Measurements from ENCODE around the gene MGMT.

The MGMT gene

DNA sequence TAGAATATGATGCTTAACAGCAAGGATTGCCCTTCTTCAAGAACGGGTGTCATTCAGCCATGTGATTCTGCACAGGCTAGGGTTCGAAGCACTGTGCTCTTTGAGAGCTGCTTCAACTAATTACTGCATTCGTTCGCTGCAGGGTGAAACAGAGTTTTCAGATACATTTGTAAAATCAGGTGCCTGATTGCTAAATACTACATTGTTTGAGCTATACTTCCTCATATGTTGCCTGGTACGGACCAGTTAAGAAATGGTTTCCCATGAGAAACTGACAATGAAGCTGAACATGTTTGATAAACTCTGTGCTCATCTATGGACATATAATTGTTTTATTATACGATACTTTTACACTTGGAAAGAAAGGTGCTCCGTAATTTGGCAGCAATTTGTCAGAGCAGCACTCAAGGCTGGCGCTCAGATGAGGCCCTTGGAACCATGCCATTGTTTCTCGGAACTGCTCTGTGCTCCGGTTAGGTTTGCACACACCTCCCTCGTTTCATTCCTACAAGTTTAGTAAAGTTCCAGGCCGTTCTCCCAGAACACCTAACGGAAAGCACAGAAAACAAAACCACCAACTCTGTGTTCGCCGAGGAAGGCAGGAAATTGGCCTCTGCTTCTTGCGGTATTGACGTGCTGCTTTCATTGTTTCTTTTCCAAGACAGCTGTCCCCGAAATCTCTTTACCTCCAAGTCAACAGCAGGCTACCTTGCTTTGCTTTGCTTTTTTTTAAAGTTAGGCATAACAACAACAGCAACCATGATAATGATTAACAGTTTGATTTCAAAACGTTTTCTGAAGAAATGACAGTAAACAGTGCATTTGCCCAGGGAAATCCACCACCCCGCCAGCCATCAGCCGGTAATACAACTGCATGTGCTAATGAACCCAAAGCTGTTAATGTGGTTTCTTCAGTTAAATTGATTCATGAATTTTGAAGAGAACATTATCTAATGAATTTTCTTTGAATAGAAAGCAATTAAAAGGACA lies 290.2 kb downstream of the MGMT start:
- Histone ChIP-seq H3K79me2 (ENCODE audit: insufficient read depth, low read length) (no peaks in the 10 kb centered on the region), H3K4me3 (ENCODE audit: low read depth in 1 of 2, low read length in 2 of 2) (peak overlapping the region in 1 of 2 experiments; percentile 35; a peak in 2 of 4 replicates), H4K20me1 (ENCODE audit: insufficient read depth, low read length) (no peaks in the 10 kb centered on the region), H3K4me1 (ENCODE audit: insufficient read depth, low read length) (peaks cover 51% of the 10 kb centered on the region), H3K4me2 (ENCODE audit: insufficient read depth, low read length) (peak overlapping the region; percentile 57), H3K9me3 (ENCODE audit: insufficient read depth, low read length, severe bottlenecking) (peaks cover 5% of the 10 kb centered on the region), H3K27me3 (ENCODE audit: insufficient read depth, low read length, poor library complexity) (no peaks in the 10 kb centered on the region), H2AFZ (ENCODE audit: low read depth, low read length) (peak overlapping the region; percentile 63), H3K27ac (ENCODE audit: low read length) (peak overlapping the region; percentile 88), H3K9ac (ENCODE audit: low read depth, low read length) (peak overlapping the region; percentile 44), H3K36me3 (ENCODE audit: insufficient read depth, low read length) (peaks cover 19% of the 10 kb centered on the region)
- peak; percentile 69 for DNase-seq
- TF ChIP-seq CTCF (IDR thresholded peaks at IDR 0.05; ENCODE audit: borderline replicate concordance, extremely low read depth, low read length, poor library complexity, severe bottlenecking) (no peak), EZH2 (IDR thresholded peaks at IDR 0.05; ENCODE audit: borderline replicate concordance, low read depth, low read length, severe bottlenecking) (no peak)
- peak; percentile 84 for ATAC-seq (ENCODE audit: insufficient read depth, low read depth)

- Histone ChIP-seq H3K36me3 (ENCODE audit: insufficient read depth, low read length) (peaks cover 19% of the 10 kb centered on the region), H3K27ac (ENCODE audit: low read length) (peak overlapping the region; percentile 88), H3K4me2 (ENCODE audit: insufficient read depth, low read length) (peak overlapping the region; percentile 57), H4K20me1 (ENCODE audit: insufficient read depth, low read length) (no peaks in the 10 kb centered on the region), H3K9ac (ENCODE audit: low read depth, low read length) (peak overlapping the region; percentile 44), H3K27me3 (ENCODE audit: insufficient read depth, low read length, poor library complexity) (no peaks in the 10 kb centered on the region), H2AFZ (ENCODE audit: low read depth, low read length) (no peak overlapping the region), H3K4me3 (ENCODE audit: low read depth in 1 of 2, low read length in 2 of 2) (peak overlapping the region in 1 of 2 experiments; percentile 32; a peak in 2 of 4 replicates), H3K4me1 (ENCODE audit: insufficient read depth, low read length) (peaks cover 51% of the 10 kb centered on the region), H3K79me2 (ENCODE audit: insufficient read depth, low read length) (no peaks in the 10 kb centered on the region), H3K9me3 (ENCODE audit: insufficient read depth, low read length, severe bottlenecking) (peaks cover 4% of the 10 kb centered on the region)
- ATAC-seq (ENCODE audit: insufficient read depth, low read depth), result no peak
- DNase-seq, result peak; percentile 4
- TF ChIP-seq EZH2 (IDR thresholded peaks at IDR 0.05; ENCODE audit: borderline replicate concordance, low read depth, low read length, severe bottlenecking), result no peak
- TF ChIP-seq CTCF (IDR thresholded peaks at IDR 0.05; ENCODE audit: borderline replicate concordance, extremely low read depth, low read length, poor library complexity, severe bottlenecking), result no peak
Measured at GRCh38 chr10:129758207-129759021, 291.4 kb downstream of the MGMT start.

GRCh38 chr10:129759214-129760002 lies 292.4 kb downstream of the MGMT start:
- Histone ChIP-seq H3K4me1 (ENCODE audit: insufficient read depth, low read length) (peaks cover 48% of the 10 kb centered on the region), H3K9me3 (ENCODE audit: insufficient read depth, low read length, severe bottlenecking) (no peaks in the 10 kb centered on the region), H3K27ac (ENCODE audit: low read length) (peak overlapping the region; percentile 88), H3K9ac (ENCODE audit: low read depth, low read length) (no peak overlapping the region), H2AFZ (ENCODE audit: low read depth, low read length) (no peak overlapping the region), H3K27me3 (ENCODE audit: insufficient read depth, low read length, poor library complexity) (no peaks in the 10 kb centered on the region), H3K79me2 (ENCODE audit: insufficient read depth, low read length) (no peaks in the 10 kb centered on the region), H3K4me2 (ENCODE audit: insufficient read depth, low read length) (no peak overlapping the region), H4K20me1 (ENCODE audit: insufficient read depth, low read length) (no peaks in the 10 kb centered on the region), H3K4me3 (ENCODE audit: low read depth in 1 of 2, low read length in 2 of 2) (no peak overlapping the region), H3K36me3 (ENCODE audit: insufficient read depth, low read length) (peaks cover 19% of the 10 kb centered on the region)
- TF ChIP-seq CTCF (IDR thresholded peaks at IDR 0.05; ENCODE audit: borderline replicate concordance, extremely low read depth, low read length, poor library complexity, severe bottlenecking), result no peak
- no peak for TF ChIP-seq EZH2 (IDR thresholded peaks at IDR 0.05; ENCODE audit: borderline replicate concordance, low read depth, low read length, severe bottlenecking)
- ATAC-seq (ENCODE audit: insufficient read depth, low read depth), result no peak
- peak; percentile 5 for DNase-seq
